Stimulated activated CD8-positive, alpha-beta memory T cell treated with anti-CD3 and anti-CD28 coated beads, Interleukin-7, amount 100 ng/mL, for 1 hour (primary cell): ENCODE results near the gene POLG2.
A peak's percentile ranks its signal among the peaks of the same experiment; 100 is the strongest.

ENCODE experiments used
- DNase-seq, 2 donors: peaks; one replicate each; pipeline ENCODE4 v3.0.0-alpha.2; 2020; ENCODE audit warnings: low read depth in 2 of 2

The POLG2 gene

DNA sequence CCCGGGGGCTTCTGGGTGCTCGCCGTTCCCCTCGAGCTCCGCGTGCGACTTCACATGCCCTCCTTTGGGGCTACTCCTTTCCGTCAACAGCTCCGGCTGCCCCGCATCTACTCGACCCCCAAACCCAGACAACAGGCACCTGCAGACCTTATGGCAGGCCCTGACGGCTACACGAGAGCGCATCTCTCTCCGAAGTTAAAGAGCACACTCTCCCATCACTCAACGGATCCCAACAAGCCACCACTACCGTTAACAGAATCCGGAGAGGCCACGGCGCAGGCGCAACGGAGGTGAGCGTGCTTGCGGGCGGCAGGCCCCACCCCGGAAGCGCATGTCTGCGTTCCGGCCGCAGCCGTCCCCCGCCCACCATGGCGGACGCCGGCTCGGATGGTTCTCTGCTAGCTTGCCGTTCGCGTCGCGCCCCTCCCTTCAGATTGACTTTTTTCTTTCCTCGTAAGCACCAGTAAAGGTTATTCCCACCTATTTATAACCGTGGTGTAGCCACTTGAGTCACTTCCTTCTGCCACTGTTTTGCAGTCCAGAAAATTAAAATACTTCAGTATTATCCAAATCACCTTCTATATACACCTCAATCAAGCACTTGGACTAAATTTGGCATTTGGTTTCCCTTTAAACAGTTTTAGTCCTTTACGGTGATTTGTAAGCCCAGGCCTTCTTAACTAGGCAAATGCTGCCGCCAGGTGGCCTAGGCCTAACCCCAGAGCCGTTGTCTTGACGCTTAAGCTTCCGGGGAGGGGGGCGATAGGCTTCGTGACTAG lies at the start of gene POLG2:
TSS of gene POLG2 (minus strand) at position 269 of the 779 bp plus-strand sequence. CDS start at position 183, 86 bp downstream.
- peak; percentile 91 to 93 for DNase-seq

DNA sequence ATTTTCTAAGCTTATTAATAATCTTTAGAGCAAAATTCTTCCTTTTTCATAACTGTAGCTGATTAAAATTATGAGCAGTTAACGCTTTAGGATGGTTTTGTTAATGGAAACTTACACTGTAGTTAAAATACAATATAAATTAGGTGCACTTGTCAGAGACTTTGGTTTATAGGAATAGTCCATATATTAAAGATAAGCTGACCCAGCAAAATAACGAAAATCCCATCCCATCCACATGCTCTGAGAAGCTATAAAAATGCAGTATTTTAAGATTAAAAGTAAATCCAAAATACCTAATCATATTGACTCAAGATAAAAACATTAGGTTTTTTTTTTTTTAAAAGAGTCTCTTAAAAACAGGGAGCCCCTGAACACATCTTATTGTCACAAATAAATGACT lies 47.9 kb upstream of the POLG2 start:
- DNase-seq = no peak

DNA sequence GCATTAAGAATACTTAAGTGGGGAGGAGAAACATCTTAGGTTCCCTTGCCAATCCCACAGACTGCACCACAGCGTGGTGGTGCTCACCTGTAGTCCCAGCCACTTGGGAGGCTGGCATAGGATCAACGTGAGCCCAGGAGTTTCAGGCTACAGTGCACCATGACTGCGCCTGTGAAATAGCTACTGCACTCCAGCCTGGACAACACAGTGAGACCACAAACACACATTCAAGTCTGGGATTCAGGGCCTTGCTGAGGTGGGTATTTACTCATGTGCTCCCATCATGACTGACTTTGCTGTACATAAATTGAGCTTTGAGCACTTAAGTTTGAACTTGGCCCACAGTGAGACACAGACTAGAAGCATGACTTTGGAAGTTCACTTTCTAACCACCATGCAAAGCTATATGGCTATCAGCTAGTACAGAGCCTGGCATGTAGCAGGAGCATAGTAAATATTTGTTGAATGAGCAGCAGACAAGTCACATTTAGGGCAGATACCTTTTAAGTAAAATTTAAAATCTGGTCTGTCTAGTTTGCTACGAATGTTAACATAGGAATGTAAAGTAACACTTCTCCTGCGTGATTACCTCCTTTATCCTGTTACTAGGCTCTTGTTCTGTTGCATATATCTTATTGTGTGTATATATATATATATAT lies 43.4 kb upstream of the POLG2 start:
- no peak for DNase-seq

DNA sequence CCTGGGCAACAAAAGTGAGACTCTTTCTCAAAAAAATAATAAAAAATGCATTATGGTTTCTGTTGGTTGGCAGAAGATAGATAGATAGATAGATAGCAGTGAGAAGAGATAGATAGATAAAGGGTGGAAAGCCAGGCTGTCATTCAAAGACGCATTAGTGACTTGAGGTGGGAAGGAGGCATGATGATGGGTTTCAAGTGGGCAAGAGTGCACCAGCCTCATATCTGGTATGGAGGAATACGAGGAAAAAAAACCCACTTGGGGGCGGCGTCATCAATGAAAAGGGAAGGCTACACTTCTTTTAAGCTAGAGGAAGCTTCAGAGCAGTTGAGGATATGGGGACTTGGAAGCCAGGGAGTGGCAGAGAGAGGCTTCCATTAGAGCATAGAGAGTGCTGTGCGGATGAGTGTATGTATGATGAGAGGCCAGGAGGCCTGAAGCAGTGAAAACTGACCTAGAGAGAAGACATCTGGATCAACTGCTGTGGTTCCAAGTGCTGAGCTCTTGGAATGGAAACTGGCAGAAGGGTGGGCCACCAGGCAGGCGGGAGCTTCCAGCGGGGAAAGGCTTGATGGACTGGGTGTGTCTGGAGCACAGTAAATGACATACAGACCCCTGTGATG lies 41.8 kb upstream of the POLG2 start:
- no peak for DNase-seq

DNA sequence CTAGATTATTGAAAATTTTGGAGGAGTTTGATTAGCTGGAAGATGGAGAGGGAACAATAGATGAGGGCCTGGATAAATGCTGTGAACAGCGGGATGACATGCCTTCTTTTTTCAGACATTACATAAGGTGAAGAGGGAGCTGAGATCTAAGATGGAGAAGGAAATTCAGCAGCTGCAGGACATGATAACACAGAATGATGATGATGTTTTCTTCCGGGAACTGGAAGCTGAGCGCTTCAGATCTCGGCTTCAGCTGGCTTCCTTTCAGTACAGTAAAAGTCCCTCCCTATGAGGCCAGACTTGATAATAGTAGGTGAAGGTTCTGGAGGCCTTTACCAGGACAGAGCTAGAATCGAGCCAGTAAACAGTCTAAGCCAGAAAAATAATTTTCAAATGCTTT lies 40.6 kb upstream of the POLG2 start:
- DNase-seq = no peak

DNA sequence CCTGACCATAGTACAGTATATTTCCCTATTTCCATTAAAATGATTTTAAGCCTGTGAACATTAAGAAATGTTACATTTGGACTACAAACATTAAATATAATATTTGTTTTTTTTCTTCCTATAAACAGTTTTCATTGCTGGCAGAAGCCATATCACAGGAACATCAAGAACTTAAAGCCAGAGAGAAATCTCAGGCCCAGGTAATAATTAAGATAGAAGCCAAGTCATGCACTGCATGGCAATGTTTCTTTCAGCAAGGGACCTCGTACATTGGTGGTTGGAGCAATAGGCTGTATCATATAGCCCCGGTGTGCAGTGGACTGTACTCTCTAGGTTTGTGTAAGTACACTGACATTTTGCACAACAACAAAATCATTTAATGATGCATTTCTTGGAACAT lies 40.1 kb upstream of the POLG2 start:
- DNase-seq = no peak

DNA sequence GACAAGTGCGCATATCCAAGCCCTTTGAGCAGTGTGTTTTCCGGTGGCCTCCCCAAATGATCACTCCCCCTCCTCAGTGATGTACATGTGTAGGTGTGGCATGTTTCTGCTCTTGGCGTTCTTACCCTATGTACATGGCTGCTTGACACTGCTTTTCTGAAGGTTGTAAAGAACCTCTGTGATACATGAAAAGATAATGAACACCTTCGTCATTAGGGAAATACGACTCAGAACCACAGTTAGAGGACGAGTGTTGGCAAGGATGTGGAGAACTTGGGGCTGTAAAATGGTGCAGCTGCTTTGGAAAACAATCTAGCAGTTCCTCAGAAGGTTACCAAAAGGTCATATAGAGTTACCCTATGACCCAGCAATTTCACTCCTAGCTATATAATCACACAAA lies 38.5 kb upstream of the POLG2 start:
- DNase-seq = no peak

DNA sequence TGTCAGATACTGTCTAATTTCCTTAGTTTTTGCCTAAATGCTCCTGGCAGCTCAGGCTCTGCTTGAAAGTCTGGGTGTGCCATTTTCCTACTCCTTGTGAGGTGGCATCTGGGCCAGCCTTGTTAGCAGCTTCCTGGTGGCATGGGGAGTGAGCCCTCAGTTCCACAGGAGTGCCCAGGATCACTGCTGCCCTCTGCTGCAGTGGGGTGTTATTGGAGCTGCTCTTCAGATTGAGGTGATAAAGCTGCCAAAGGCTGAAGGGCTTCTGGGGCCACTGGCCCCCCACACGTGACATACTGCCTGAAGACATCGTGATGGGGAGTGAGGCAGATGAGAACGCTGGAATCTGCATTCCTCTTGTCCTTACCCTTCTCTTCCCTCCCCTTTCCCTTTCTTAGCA lies 37.3 kb upstream of the POLG2 start:
- DNase-seq = no peak

DNA sequence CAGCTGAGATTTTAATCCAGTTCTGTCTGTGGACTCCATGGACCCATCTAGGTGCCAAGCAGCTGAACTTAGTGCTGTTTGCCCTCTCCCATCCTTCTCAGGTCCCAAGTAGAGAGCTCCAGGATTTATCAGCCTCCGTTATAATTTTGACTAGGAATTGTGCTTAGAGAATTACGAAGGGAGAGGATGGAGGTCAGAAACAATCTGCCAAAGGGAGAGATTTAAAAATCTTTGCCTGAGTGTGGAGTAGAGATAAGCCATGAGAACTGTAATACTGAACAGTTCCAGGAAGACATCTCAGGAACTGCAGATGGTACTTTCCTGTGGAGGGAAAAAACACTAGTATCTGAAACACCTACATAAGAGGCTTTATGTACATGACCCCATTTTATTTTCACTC lies 36.9 kb upstream of the POLG2 start:
- no peak for DNase-seq

DNA sequence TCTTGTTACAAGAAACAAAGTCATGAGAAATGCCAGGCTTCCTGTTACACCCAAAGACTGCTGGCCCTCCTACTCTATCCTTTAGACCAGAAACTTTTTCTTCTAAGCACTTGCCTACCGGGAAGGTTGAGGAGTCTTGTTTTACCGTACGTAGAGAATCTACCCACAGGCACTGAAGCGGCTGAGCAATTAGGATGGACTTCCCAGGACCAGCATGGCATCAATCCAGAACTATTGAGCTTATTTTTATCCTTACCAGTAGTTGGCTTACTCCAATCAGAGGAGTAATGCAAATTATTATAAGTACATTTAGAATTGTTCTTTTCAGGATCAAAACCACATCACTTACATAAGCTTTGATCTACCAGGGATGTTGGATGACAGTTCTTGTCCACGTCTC lies 35.6 kb upstream of the POLG2 start:
- no peak for DNase-seq

DNA sequence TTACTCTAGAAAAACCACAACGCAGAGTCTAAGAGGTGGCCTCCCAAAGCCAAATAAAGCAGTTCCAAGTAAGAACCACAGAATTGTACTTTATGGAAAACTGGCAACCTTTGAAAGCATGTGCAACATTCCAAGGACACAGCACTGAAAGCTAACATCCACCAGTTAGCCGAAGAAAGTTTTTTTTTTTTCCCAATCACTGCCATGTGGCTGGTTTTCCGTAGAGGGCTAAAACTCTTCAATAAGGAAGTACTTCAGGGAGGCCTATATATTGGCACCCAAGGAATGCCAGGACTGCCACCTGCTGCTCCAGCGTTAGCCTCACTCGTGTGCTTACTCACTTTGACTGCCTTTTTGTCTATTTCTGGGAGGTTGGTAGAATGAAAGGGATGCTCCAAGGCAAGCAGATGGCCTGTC lies 35.1 kb upstream of the POLG2 start:
- DNase-seq = no peak

DNA sequence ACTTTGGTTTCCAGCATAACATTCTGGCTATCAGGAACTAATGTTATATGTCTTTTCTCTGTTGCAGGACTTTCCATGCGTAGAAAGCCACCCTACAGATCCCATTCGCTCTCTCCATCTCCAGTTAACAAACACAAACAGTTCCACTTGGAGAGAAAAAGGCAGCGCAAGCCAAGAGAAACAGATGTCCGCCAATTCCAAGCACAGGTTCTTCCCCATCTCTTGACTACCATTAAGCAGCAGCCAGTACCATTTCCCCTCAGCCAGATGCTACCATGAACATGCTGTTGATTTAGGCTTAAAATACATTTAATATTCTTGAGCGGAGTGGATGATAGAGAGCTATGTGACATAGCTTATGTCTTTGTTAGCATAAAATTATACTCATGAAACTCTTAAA lies 32.4 kb upstream of the POLG2 start:
- DNase-seq = no peak

DNA sequence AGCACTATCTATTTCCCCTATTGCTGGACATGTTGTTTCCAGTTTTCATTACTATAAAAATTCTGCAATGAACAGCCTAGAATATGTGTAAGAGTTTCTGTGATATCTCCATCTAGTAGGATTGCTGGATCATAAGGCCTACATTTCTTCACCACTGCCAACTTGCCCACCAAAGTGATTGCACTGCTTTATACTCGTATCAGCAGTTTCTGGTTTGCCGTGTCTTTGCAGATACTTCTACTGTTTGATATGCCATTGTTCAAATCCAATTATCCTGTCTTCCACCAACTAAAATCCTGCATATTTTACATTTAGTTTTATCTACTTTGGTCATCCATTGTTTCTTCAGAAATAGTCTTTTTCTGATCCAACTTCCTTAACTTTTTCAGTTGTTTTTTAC lies 31.1 kb upstream of the POLG2 start:
- no peak for DNase-seq

DNA sequence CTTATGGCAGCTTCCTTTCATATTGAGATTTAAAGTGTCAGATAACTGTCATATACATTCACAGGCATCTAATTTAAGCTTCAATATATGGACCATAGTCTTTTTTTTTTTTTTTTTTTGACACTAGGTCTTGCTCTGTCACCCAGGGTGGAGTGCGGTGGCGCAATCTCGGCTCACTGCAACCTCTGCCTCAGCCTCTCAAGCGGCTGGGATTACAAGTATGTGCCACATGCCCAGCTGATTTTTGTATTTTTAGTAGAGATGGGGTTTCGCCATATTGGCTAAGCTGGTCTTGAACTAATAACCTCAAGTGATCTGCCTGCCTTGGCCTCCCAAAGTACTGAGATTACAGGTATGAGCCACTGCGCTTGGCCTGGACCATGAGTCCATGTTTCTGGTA lies 23.5 kb upstream of the POLG2 start:
- DNase-seq = no peak

DNA sequence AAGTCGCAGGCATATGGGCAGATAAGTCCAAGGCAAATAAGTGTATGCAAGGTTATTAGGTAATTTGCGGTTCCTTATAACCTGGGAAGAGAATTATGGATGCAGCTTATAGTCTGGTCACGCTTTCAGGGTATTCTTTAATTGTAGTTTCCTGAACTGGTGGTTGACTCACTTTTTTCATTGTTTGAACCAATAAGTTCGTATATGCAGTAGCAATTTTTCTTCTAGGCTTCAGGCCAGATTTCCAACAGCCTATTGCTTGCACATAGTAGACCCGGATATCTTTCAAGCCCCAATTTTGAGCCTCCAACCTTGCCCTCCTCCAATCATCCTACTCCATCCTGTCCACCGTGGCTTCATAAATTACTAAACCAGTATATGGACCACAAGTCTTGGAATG lies 22.7 kb upstream of the POLG2 start:
- no peak for DNase-seq

DNA sequence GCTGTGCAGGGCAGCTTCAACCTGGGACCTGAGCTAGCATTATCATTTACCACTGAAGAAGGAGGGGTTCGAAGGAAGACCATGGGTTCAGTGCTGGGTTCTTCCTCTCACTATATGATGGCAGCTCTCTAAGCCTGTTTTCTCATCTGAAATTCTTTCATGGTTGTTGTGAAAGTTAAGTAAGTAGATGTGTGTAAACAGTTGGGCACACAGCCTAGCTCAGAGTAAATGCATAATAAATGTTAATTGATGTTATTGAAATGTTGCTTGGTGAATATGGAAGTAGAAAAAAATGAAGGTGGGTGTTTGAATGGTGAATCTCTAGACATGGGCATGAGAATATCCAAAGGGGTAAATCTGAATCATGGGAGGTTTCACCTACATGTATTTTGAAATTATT lies 19.0 kb upstream of the POLG2 start:
- DNase-seq = no peak

DNA sequence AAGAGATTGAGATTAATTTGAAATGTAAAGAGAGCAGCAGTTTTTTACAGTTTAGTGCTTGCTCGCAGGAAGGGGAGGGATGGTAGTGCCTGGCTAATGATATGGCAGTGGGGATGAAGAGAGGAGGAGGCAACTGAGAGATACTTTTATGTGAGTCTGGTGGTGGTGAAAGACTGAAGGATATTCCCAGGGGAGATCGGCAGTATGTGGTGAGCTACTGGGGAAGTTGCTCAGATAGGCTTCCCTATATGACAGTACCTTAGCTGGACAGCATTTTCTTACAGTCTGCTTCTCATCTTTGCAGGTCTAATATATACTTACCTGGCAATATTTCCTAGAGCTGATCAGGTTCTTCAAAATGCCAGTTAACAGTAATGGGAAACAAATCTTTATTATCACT lies 18.6 kb upstream of the POLG2 start:
- no peak for DNase-seq

DNA sequence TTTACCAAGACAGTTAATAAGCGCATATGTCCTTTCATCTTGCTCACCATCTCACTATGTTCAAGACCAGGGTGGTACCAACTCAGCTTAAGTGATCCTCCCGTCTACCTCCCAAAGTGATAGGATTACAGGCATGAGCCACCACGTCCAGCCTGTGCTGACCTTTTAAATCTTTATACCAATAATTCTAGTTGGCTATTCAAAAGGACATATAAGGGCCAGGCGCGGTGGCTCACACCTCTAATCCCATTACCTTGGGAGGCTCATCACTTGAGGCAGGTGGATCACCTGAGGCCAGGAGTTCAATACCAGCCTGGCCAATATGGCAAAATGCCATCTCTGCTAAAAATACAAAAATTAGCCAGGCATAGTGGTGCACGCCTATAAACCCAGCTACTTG lies 12.3 kb upstream of the POLG2 start:
- DNase-seq = no peak

DNA sequence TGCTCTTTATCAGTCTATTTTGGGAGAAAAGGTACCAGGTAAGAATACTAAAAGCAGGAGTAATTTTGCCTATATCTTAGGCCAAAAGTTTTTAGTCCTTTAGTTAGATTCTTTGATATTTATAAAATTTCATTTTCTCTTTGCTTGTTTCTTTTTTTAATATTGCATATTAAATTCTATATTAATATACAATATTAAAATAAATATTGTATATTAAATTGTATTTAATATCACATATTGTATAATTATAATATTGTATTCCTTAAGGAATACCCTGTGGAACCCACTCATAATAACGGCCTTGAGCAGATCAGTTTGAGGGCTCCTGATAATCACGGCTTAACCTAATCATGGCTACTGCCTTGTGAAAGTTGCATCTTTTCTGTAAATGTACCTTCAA lies 11.8 kb upstream of the POLG2 start:
- DNase-seq = no peak

DNA sequence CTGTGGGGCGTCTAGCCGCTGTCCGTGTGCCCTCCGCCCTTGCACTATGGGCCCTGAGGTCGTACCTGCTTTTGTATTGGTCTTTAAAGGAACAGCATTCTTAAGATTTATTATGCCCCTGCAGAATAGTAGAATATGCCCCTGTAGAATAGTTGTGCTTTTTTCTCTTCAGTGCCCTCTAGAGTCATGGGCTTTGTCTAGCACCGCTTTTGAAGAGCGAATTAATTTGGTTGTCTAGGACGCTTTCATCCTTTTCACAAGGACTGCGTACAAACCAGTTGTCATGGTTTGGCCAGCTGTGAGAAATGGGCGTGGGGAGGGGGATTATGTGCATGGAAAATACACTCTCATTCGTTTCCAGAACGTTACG lies 10.5 kb upstream of the POLG2 start:
- peak in 1 of 2 donors; percentile 9 for DNase-seq

DNA sequence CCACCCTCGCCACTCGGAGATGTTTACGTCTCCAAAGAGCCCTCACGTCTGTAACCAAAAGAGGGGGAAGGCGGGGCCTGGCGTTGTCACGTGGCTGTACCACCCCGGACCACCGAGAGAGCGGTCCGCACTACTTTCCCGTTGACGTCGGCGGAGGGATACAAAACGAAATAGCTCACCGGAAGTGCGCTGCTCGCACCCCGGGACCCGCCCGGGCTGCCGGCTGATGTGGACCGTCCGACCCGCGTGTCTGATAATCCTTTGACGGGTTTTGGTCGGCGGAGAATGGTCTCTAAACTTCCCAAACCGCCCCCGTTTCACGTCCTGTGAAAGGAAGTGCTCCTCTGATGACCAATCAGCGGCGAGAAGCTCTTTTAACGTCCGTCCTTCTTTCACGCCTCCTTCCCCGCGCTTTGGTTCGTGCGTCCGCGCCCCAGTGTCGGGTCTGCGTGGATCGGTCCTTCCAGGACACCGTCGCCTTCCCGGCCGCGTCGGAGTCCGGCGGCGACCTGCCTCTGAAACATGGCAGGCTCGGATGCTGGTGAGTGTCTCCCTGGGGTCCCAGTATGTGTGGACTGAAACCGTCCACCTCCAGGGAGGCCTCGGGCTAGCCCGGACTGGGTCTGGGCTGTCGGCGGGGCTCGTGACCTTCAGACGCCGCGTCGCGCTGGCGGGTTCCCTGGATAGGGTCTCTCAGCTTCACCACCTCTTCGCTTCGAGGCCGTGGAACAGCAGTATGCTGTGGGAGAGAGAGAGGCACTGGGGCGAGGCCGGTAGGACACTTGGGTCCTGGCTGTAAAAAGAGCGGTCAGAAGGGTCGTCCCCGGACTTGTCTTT lies 9.9 kb upstream of the POLG2 start, which contains the start of gene CEP95:
TSS of gene CEP95 (plus strand) at position 402 of the 837 bp plus-strand sequence. CDS start at position 523, 121 bp downstream.
- peak; percentile 86 to 90 for DNase-seq

DNA sequence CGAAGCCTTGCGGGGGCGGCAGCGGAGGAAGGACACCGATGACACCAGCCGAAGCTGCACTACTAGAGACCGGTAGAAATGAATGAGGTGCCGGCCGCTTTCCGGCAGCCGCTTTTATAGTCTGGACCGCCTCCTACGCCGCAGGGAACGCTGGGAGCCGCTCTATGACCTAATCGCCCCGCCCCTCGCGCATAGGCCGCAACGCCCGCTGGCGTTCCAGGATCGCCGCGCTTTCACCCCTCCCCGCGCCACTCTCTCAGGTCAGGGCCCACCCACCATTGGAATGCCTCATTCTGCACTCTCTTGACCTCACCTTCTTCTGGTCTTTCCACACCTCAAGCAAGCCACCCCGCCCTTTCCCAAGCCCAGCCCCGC lies 9.3 kb upstream of the POLG2 start, which contains the start of gene DDX5:
TSS of gene DDX5 (minus strand) at position 89 of the 375 bp plus-strand sequence. CDS start 170 bp downstream, outside the sequence.
- DNase-seq = peak; percentile 95
